HG03060 (cell line): Measurements from ENCODE around the gene IFNW1.
A peak's percentile ranks its signal among the peaks of the same experiment; 100 is the strongest.
"Not testable (repeated sequence)": the region's sequence is repeated elsewhere in the genome, so short reads cannot be mapped to it uniquely, and the experiment has no call there.

Experiments
- ATAC-seq: cut with Tn5 transposase; IDR thresholded peaks from one replicate; pipeline ENCODE4 v1.9.1; 2021; ENCODE audit warnings: low read depth, moderate number of reproducible peaks; ENCODE audit not compliant: unreplicated experiment

The IFNW1 gene

GRCh38 chr9:21141427-21141882 is at the start of gene IFNW1:
Gene IFNW1, minus strand, starts transcription at chr9:21141832. Its CDS starts 262 bp downstream, at chr9:21141570.
- no peak for ATAC-seq

DNA sequence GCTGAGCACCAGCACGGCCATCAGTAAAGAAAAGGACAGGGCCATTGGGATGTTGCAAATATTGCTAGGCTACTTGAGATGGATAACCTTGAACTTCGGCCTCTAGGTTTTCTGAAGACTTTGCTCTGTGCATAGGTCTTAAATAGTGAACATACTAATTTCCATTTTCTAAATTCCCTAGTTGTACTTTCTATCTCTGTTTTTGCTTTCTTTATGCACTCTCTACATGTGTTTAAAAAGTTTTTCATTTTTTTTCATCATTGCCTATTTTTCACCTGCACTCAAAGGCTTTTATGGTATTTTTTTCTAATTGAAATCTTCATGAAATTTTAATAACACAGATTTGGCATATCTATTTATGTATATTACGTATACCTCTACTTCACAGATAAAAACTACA is 45.9 kb upstream of the IFNW1 start, which contains the start of gene IFNA4:
TSS of gene IFNA4 (minus strand) at position 101 of the 400 bp plus-strand sequence. CDS start at position 45, 56 bp downstream.
- not testable (repeated sequence) for ATAC-seq

GRCh38 chr9:21182810-21183736 is 41.4 kb upstream of the IFNW1 start:
- peak; percentile 86 for ATAC-seq

- ATAC-seq: no peak
These were observed 33.0 kb upstream of the IFNW1 start for GRCh38 chr9:21174671-21175070.

GRCh38 chr9:21172156-21172555 is 30.5 kb upstream of the IFNW1 start:
- ATAC-seq: no peak

- no peak for ATAC-seq
These were observed 29.7 kb upstream of the IFNW1 start for GRCh38 chr9:21171351-21171750.

GRCh38 chr9:21166560-21166959 is 24.9 kb upstream of the IFNW1 start, which contains the start of gene IFNA21:
Gene IFNA21, minus strand, starts transcription at chr9:21166660. Its CDS starts 48 bp downstream, at chr9:21166612.
- ATAC-seq: not testable (repeated sequence)

DNA sequence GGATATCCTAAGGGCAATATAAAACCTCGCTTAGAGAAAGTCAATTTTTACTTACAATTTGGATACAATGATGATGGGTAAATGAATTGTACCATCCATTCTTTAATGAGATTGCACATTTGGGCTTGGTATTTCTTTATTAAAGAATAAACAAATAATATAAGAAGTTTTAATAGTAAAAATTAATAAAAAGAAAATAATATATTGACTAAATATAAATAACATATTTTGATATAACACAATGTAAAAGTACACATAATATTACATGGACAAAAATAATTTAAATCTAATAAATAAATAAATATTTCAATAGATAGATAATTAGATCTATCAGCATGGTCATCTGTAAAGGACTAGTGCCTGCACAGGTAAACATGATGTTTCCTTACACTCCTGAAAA is 23.9 kb upstream of the IFNW1 start:
- ATAC-seq: no peak

GRCh38 chr9:21160178-21160577 is 18.5 kb upstream of the IFNW1 start:
- ATAC-seq: peak; percentile 77

DNA sequence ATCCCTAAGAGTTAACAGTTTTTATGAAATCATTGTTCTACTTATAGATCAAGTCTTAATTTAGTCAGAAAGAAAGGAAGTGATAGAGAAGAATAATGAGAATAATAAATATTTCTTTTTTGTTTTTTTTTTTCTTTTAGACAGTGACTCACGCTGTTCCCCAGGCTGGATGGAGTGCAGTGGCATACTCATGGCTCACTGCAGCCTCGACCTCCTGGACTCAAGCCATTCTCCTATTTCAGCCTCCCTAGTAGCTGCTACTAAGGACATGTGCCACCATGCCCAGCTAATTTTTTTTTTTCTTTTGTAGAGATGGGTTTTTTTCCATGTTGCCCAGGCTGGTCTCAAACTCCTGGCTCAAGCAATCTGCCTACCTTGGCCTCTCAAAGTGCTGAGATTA is 13.9 kb upstream of the IFNW1 start:
- ATAC-seq: no peak

- peak; percentile 79 for ATAC-seq
These were observed 12.5 kb upstream of the IFNW1 start for GRCh38 chr9:21154018-21154608.

DNA sequence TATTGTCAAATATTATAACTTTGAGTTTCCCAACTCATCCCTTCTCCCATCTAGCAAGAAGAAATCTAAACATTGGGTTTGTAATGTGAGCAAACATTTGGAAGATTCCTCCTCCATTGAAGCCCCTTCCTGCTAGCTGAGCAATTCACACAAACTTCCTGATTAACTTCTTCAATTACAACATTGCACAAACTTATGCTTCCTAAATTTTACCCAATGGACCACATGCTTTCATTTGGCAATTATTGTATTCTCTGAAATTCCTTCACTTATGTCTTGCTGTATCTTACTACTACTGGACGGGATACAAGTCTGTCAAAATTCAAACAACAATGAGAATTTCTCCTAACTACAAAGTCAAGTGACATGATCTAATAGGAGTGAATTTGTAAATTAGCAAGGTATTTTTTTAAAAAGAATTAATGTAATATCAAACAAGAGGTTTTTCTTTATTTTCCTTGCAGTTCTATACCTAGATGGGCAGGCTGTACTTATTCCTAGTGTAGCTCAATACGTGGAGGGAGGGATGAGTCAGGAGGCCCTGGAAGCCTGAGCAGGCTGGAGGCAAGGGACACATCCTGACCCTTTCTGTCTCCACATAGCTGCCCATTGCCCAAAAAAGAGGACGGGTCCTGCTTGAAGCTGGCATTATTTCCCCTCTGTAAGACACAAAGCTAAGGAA is 11.8 kb upstream of the IFNW1 start:
- peak; percentile 9 for ATAC-seq

GRCh38 chr9:21144603-21145002 is 3.0 kb upstream of the IFNW1 start:
- no peak for ATAC-seq

DNA sequence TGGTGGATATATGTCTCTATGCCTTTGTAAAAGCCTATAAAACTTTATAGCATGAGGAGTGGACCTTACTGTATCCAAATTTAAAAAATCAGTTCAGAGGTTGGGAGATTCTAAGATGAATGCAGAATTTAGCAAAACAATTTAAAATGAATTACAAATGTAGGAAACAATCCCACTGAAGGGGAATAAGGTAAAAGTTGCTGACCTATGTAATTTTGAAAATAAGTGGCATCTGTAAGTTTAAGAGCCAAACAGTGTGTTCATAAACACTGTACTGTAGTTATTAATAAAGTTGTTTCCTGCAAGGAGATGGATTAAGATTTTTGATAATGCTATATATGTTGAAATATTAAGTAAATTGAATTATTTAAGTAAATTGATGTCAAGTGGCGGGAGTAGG is 4.6 kb downstream of the IFNW1 start:
- ATAC-seq: no peak

- ATAC-seq: no peak
These were observed 5.9 kb downstream of the IFNW1 start for GRCh38 chr9:21135736-21136135.

GRCh38 chr9:21128186-21128585 is 13.4 kb downstream of the IFNW1 start:
- not testable (repeated sequence) for ATAC-seq

DNA sequence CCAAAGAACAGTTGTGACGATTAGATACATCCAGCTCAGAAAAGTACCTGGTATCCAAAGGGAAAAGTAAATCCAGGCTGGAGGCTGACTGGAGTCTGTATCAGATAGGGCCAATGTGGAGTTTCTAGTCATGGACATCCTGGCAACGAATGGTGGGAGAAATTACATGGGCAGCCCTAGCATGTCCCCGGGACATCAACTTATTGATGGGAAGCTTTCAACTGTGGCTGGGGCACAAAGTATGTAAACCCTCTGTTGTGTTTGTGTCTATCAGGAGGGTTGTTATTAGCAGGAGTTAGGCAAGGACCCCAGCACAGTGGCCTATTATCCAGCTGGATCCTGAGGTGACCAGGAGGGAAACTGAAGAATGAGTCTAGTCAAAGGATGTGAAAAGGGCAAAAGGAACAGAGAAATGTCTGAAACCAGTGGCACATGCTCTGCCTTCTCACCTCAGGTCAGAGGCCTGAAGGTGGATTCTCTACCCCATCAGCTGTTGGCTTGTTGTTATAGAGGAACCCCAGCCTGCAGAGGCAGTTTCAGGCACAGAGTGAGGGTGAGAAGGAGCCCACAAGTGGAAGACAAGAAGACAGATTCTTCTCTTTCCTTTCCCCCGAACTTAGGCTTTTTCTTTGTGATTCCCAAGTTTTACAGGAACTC is 19.9 kb downstream of the IFNW1 start:
- ATAC-seq: peak; percentile 43

GRCh38 chr9:21121079-21121478 is 20.6 kb downstream of the IFNW1 start:
- ATAC-seq: no peak

DNA sequence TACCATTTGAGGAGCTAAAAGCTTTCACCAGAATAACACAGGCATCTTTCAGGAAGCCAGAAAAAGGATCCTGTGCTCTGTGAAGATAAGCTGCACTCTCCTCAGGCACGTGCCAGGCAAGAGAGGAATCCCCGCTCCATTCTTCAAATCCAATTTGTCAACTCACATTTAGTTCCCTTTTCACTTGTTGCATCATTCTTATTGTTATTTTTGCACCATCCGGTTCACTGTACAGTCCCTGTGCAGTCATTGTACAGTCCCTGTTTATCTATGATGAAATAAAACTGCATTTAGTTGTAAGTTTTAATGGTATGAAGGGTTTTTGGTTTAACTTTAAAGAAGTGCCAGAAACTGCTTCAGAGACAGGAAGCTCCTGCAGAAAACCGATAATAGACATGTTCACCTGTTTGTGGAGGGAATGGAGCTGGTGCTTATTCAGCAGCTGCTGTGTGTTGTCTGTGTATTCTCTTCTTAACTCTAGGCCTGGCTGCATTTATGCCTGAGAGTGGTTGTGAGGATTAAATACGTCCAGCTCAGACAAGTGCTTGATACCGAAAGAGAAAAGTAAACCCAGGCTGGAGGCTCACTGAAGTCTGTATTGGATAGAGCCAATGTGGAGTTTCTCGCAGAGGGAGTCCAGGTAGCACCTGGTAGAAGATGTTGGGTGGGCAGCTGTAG is 22.4 kb downstream of the IFNW1 start:
- no peak for ATAC-seq

- ATAC-seq: no peak
These were observed 27.3 kb downstream of the IFNW1 start for GRCh38 chr9:21114311-21114710.
